Measurements from ENCODE around the gene FERMT1. TPM values are rescaled to one million over a fixed set of nuclear protein-coding genes. Genes with fewer than 3 reads are reported as not detected.

Gene FERMT1
- polyA plus RNA-seq, 2 donors = 10.9 to 14.0 TPM

DNA sequence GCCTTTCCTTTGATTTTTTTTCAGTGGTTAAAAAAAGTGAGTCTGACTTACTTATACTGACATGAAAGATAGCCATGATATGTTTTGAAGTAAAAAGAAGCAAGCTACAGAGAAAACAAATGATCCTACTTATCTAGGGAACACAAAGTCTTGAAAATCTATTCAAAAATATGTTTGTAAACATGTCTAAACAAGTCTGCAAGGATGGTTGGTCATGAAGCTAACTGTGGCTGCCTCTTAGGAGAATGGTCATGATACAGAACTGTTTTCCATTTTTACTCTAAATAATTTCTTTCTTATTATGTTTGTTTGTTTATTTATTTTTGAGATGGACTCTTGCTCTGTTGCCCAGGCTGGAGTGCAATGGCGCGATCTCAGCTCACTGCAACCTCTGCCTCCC lies 21.5 kb downstream of the FERMT1 start:
- H3K27ac ChIP-seq (ENCODE audit: low read depth in 2 of 2, low read length in 1 of 2) = no peak overlapping the region
- H3K36me3 ChIP-seq (ENCODE audit: control insufficient read depth in 2 of 2, insufficient read depth in 2 of 2, low read length in 1 of 2) = peaks cover 0 to 5% of the 10 kb centered on the region in 2 donors
- H3K4me1 ChIP-seq (ENCODE audit: control insufficient read depth in 2 of 2, insufficient read depth in 2 of 2, low read length in 1 of 2) = no peaks in the 10 kb centered on the region
- H3K27me3 ChIP-seq (ENCODE audit: control insufficient read depth in 1 of 2, insufficient read depth in 2 of 2, low read length in 2 of 2) = no peaks in the 10 kb centered on the region
- no peaks in the 10 kb centered on the region for H3K9me3 ChIP-seq (ENCODE audit: control insufficient read depth in 2 of 2, insufficient read depth in 1 of 2, low read depth in 1 of 2, low read length in 1 of 2)
- 92 to 95% methylated on average over 2 of the region's 2 CpGs for WGBS, 2 donors
- H3K4me3 ChIP-seq (ENCODE audit: low read depth in 1 of 2, low read length in 2 of 2) = no peak overlapping the region

DNA sequence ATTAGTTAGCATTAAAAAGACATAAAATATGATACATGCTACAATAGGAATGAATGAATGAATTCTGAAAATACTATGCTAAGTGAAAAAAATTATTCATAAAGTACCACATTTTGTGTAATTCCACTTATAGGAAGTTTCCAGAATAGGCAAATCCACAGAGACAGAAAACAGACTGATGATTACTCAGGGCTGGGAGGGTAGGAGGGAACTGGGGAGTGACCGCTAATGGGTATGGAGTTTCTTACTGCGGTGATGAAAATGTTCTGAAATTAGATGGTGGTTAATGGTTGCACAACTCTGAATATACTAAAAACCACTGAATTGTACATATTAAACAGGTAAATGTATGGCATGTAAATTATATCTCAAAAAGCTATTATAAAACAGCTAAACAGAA lies 22.6 kb downstream of the FERMT1 start:
- 76 to 92% methylated on average over 2 of the region's 2 CpGs for WGBS, 2 donors
- Histone ChIP-seq H3K4me3 (ENCODE audit: low read depth in 1 of 2, low read length in 2 of 2) (no peak overlapping the region), H3K27ac (ENCODE audit: low read depth in 2 of 2, low read length in 1 of 2) (no peak overlapping the region)

DNA sequence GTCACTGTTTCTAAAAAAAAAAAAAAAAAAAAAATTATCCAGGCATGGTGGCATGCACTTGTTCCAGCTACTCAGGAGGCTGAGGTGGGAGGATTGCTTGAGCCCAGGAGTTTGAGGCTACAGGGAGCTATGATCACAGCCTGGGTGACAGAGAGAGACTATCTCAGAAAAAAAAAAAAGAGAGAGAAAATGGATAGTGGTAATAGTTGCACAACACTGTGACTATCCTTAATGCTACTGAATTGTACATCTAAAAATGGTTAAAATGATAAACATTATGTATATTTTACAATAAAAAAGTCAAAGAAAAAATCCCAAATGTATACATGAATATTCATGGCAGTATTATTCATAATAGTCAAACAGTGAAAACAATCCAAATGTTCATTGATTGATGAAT lies 23.0 kb downstream of the FERMT1 start:
- no peaks in the 10 kb centered on the region for H3K4me1 ChIP-seq (ENCODE audit: control insufficient read depth in 2 of 2, insufficient read depth in 2 of 2, low read length in 1 of 2)
- peaks cover 1 to 2% of the 10 kb centered on the region in 2 donors for H3K36me3 ChIP-seq (ENCODE audit: control insufficient read depth in 2 of 2, insufficient read depth in 2 of 2, low read length in 1 of 2)

More for the DNA sequence above, 22.6 kb downstream of the FERMT1 start:
- Histone ChIP-seq H3K36me3 (ENCODE audit: control insufficient read depth in 2 of 2, insufficient read depth in 2 of 2, low read length in 1 of 2) (peaks cover 0 to 2% of the 10 kb centered on the region in 2 donors), H3K4me1 (ENCODE audit: control insufficient read depth in 2 of 2, insufficient read depth in 2 of 2, low read length in 1 of 2) (no peaks in the 10 kb centered on the region), H3K9me3 (ENCODE audit: control insufficient read depth in 2 of 2, insufficient read depth in 1 of 2, low read depth in 1 of 2, low read length in 1 of 2) (no peaks in the 10 kb centered on the region), H3K27me3 (ENCODE audit: control insufficient read depth in 1 of 2, insufficient read depth in 2 of 2, low read length in 2 of 2) (no peaks in the 10 kb centered on the region)

DNA sequence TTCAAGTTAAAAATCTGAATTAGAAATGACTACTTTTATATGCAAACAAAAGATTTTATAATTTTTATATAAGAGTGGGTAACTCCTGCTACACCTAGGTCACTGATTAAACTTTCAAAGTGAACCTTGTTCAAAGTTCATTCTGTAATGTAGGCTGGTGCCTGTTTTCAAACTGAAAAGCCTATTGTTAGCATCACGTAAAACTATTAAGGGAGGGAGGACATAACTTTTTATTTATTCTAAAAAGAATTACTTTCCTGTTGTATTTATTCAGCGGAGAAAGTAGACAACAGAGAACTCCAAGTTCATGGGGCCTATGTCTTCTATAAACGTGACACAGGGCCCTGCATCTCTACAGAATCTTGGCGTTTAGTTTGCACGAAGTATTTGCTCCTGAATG lies 27.4 kb downstream of the FERMT1 start:
- 77 to 86% methylated on average over 5 of the region's 5 CpGs for WGBS, 2 donors
- H3K27ac ChIP-seq (ENCODE audit: low read depth in 2 of 2, low read length in 1 of 2) = no peak overlapping the region
- H3K4me1 ChIP-seq (ENCODE audit: control insufficient read depth in 2 of 2, insufficient read depth in 2 of 2, low read length in 1 of 2) = no peaks in the 10 kb centered on the region
- peaks cover 2 to 5% of the 10 kb centered on the region in 2 donors for H3K36me3 ChIP-seq (ENCODE audit: control insufficient read depth in 2 of 2, insufficient read depth in 2 of 2, low read length in 1 of 2)
- no peak overlapping the region for H3K4me3 ChIP-seq (ENCODE audit: low read depth in 1 of 2, low read length in 2 of 2)
- H3K9me3 ChIP-seq (ENCODE audit: control insufficient read depth in 2 of 2, insufficient read depth in 1 of 2, low read depth in 1 of 2, low read length in 1 of 2) = no peaks in the 10 kb centered on the region
- H3K27me3 ChIP-seq (ENCODE audit: control insufficient read depth in 1 of 2, insufficient read depth in 2 of 2, low read length in 2 of 2) = no peaks in the 10 kb centered on the region

More for the DNA sequence above, 23.0 kb downstream of the FERMT1 start:
- Histone ChIP-seq H3K9me3 (ENCODE audit: control insufficient read depth in 2 of 2, insufficient read depth in 1 of 2, low read depth in 1 of 2, low read length in 1 of 2) (no peaks in the 10 kb centered on the region), H3K4me3 (ENCODE audit: low read depth in 1 of 2, low read length in 2 of 2) (no peak overlapping the region), H3K27ac (ENCODE audit: low read depth in 2 of 2, low read length in 1 of 2) (no peak overlapping the region), H3K27me3 (ENCODE audit: control insufficient read depth in 1 of 2, insufficient read depth in 2 of 2, low read length in 2 of 2) (no peaks in the 10 kb centered on the region)

DNA sequence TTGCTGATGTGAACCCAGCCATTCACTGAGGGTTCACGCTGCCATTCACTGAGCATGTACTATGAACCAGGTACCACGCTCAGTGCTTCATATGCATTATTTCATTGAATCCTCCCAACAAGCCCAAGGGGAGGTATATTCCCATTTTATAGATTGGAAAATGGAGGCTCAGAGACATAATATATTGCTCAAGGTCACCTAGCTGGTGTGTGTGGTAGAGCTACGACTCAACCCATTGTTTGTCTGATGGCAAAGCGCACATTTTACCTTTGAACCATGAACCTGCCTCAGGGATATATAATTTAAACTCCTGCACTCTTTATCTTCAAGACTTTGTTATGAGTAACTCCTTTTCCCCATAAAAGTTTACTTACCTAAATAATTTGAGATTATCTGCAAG lies 28.3 kb downstream of the FERMT1 start:
- no peaks in the 10 kb centered on the region for H3K4me1 ChIP-seq (ENCODE audit: control insufficient read depth in 2 of 2, insufficient read depth in 2 of 2, low read length in 1 of 2)
- 81 to 94% methylated on average over 4 of the region's 4 CpGs for WGBS, 2 donors
- H3K27ac ChIP-seq (ENCODE audit: low read depth in 2 of 2, low read length in 1 of 2) = no peak overlapping the region
- peaks cover 2 to 5% of the 10 kb centered on the region in 2 donors for H3K36me3 ChIP-seq (ENCODE audit: control insufficient read depth in 2 of 2, insufficient read depth in 2 of 2, low read length in 1 of 2)
- no peaks in the 10 kb centered on the region for H3K27me3 ChIP-seq (ENCODE audit: control insufficient read depth in 1 of 2, insufficient read depth in 2 of 2, low read length in 2 of 2)
- H3K9me3 ChIP-seq (ENCODE audit: control insufficient read depth in 2 of 2, insufficient read depth in 1 of 2, low read depth in 1 of 2, low read length in 1 of 2) = no peaks in the 10 kb centered on the region
- no peak overlapping the region for H3K4me3 ChIP-seq (ENCODE audit: low read depth in 1 of 2, low read length in 2 of 2)

DNA sequence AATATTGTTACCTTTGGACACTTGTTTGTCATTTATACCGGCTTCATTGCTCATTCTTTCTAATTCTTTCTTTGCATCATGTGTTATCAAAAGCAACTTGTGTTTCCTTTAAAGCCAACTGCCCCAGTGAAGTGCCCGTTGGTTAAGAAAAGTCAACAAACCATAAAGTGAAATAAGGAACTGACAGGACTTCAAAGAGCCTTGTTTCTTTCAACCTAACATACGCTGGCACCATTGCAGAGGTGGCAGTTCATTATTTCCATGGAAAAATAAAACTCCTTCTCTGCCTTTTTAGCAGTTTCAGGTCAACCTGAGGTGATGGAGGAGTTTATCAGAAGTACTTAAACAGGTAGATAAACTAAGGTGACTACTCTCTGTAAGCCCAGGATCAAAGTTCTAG lies 28.8 kb downstream of the FERMT1 start:
- Histone ChIP-seq H3K4me3 (ENCODE audit: low read depth in 1 of 2, low read length in 2 of 2) (no peak overlapping the region), H3K4me1 (ENCODE audit: control insufficient read depth in 2 of 2, insufficient read depth in 2 of 2, low read length in 1 of 2) (no peaks in the 10 kb centered on the region), H3K27ac (ENCODE audit: low read depth in 2 of 2, low read length in 1 of 2) (no peak overlapping the region), H3K27me3 (ENCODE audit: control insufficient read depth in 1 of 2, insufficient read depth in 2 of 2, low read length in 2 of 2) (no peaks in the 10 kb centered on the region), H3K9me3 (ENCODE audit: control insufficient read depth in 2 of 2, insufficient read depth in 1 of 2, low read depth in 1 of 2, low read length in 1 of 2) (no peaks in the 10 kb centered on the region), H3K36me3 (ENCODE audit: control insufficient read depth in 2 of 2, insufficient read depth in 2 of 2, low read length in 1 of 2) (peaks cover 2 to 8% of the 10 kb centered on the region in 2 donors)
- WGBS, 2 donors = 55 to 66% methylated on average over 3 of the region's 3 CpGs

DNA sequence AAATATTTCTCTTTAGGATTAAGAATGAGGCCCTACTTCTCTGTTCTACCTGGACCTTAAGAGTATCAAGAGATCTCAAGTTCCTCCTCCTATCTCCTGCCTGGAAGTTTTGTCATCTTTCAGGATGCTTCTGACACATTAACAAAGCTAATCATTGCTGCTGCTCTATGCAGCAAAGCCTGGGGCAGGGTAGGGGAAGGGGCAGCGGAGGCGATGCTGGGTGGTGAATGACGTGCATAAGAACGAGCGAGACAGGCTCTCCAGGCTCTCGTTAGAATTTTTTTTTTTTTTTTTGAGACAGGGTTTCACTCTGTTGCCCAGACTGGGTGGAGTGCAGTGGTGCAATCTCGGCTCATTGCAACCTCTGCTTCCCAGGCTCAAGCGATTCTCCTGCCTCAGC lies 31.2 kb downstream of the FERMT1 start:
- no peaks in the 10 kb centered on the region for H3K4me1 ChIP-seq (ENCODE audit: control insufficient read depth in 2 of 2, insufficient read depth in 2 of 2, low read length in 1 of 2)
- no peak overlapping the region for H3K4me3 ChIP-seq (ENCODE audit: low read depth in 1 of 2, low read length in 2 of 2)
- H3K27ac ChIP-seq (ENCODE audit: low read depth in 2 of 2, low read length in 1 of 2) = no peak overlapping the region
- WGBS, 2 donors = 78 to 90% methylated on average over 8 of the region's 8 CpGs
- H3K27me3 ChIP-seq (ENCODE audit: control insufficient read depth in 1 of 2, insufficient read depth in 2 of 2, low read length in 2 of 2) = no peaks in the 10 kb centered on the region
- no peaks in the 10 kb centered on the region for H3K9me3 ChIP-seq (ENCODE audit: control insufficient read depth in 2 of 2, insufficient read depth in 1 of 2, low read depth in 1 of 2, low read length in 1 of 2)
- H3K36me3 ChIP-seq (ENCODE audit: control insufficient read depth in 2 of 2, insufficient read depth in 2 of 2, low read length in 1 of 2) = peaks cover 4 to 13% of the 10 kb centered on the region in 2 donors

DNA sequence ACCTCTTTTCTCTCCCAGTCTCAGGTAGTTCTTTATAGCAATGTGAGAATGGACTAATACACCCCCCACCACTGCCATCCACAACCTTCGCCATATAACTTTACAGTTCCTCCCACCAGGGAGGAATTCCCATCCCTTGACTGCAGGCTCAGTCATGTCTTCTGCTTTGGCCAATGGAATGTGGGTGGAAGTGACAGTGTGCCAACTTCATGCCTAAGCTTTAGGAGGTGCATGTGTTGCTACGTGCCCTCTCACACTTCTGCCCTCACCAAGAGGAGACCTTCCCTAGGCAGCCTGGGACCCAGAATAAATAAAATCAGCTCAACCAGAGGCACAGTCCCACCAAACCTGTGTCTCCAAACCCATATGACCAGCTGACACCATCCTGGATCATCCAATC lies 36.0 kb downstream of the FERMT1 start:
- Histone ChIP-seq H3K4me3 (ENCODE audit: low read depth in 1 of 2, low read length in 2 of 2) (no peak overlapping the region), H3K9me3 (ENCODE audit: control insufficient read depth in 2 of 2, insufficient read depth in 1 of 2, low read depth in 1 of 2, low read length in 1 of 2) (no peaks in the 10 kb centered on the region), H3K4me1 (ENCODE audit: control insufficient read depth in 2 of 2, insufficient read depth in 2 of 2, low read length in 1 of 2) (no peaks in the 10 kb centered on the region), H3K27ac (ENCODE audit: low read depth in 2 of 2, low read length in 1 of 2) (no peak overlapping the region), H3K27me3 (ENCODE audit: control insufficient read depth in 1 of 2, insufficient read depth in 2 of 2, low read length in 2 of 2) (no peaks in the 10 kb centered on the region), H3K36me3 (ENCODE audit: control insufficient read depth in 2 of 2, insufficient read depth in 2 of 2, low read length in 1 of 2) (peaks cover 2 to 17% of the 10 kb centered on the region in 2 donors)
- 24 to 63% methylated on average over 2 of the region's 2 CpGs for WGBS, 2 donors

DNA sequence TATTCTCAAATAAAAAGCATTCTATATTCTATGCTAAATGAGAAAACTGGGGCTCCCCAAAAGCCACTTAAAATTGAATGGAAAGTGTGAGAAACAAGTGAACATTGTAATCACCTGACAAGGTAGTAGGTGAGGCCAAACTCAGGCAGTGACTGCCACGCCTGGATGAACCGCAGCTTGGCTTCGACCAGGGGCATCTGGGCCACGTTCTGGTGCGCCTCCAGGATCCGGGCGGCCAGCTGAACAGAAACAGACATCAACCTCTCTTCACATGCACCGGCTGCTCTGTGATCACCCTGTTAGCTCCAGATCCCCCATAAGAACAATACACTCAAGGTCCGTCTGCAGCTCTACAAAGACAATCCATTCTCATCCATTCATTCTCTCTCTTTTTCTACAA lies 38.9 kb downstream of the FERMT1 start:
- H3K36me3 ChIP-seq (ENCODE audit: control insufficient read depth in 2 of 2, insufficient read depth in 2 of 2, low read length in 1 of 2) = peaks cover 2 to 13% of the 10 kb centered on the region in 2 donors
- no peaks in the 10 kb centered on the region for H3K27me3 ChIP-seq (ENCODE audit: control insufficient read depth in 1 of 2, insufficient read depth in 2 of 2, low read length in 2 of 2)

DNA sequence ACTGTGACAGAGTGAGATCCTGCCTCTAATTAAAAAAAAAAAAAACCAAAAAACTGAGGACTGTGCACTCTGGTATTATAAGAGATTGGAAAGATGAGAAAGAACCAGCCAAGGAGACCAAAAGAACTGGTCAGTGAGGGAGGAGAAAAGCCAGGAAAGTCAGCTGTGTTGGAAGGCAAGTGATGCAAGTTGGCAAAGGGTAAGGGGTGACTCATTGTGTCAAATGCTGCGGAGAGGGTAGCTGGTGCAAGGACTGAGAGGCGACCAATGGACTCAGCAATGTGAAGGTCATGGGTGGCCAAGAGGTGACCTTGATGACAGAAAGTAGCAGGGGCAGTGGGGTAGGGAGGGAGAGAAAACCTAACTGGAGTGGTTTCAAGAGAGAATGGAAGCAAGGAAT lies 41.6 kb downstream of the FERMT1 start:
- Histone ChIP-seq H3K9me3 (ENCODE audit: control insufficient read depth in 2 of 2, insufficient read depth in 1 of 2, low read depth in 1 of 2, low read length in 1 of 2) (no peaks in the 10 kb centered on the region), H3K4me3 (ENCODE audit: low read depth in 1 of 2, low read length in 2 of 2) (no peak overlapping the region), H3K4me1 (ENCODE audit: control insufficient read depth in 2 of 2, insufficient read depth in 2 of 2, low read length in 1 of 2) (no peaks in the 10 kb centered on the region), H3K27ac (ENCODE audit: low read depth in 2 of 2, low read length in 1 of 2) (no peak overlapping the region), H3K36me3 (ENCODE audit: control insufficient read depth in 2 of 2, insufficient read depth in 2 of 2, low read length in 1 of 2) (peaks cover 0 to 16% of the 10 kb centered on the region in 2 donors), H3K27me3 (ENCODE audit: control insufficient read depth in 1 of 2, insufficient read depth in 2 of 2, low read length in 2 of 2) (no peaks in the 10 kb centered on the region)
- 53 to 55% methylated on average over 2 of the region's 2 CpGs for WGBS, 2 donors

More for the DNA sequence above, 38.9 kb downstream of the FERMT1 start:
- Histone ChIP-seq H3K4me1 (ENCODE audit: control insufficient read depth in 2 of 2, insufficient read depth in 2 of 2, low read length in 1 of 2) (no peaks in the 10 kb centered on the region), H3K27ac (ENCODE audit: low read depth in 2 of 2, low read length in 1 of 2) (no peak overlapping the region), H3K4me3 (ENCODE audit: low read depth in 1 of 2, low read length in 2 of 2) (no peak overlapping the region), H3K9me3 (ENCODE audit: control insufficient read depth in 2 of 2, insufficient read depth in 1 of 2, low read depth in 1 of 2, low read length in 1 of 2) (no peaks in the 10 kb centered on the region)
- WGBS, 2 donors = 52 to 69% methylated on average over 9 of the region's 9 CpGs
